ENCODE measurements around the gene ITPKB.

- TF ChIP-seq CTCF (IDR thresholded peaks at IDR 0.05; ENCODE audit: borderline replicate concordance, extremely low read depth, low read length, poor library complexity, severe bottlenecking) (no peak), EZH2 (IDR thresholded peaks at IDR 0.05; ENCODE audit: borderline replicate concordance, low read depth, low read length, severe bottlenecking) (no peak)
Measured at GRCh38 chr1:226748306-226748705, 9.2 kb upstream of the ITPKB start.

Measured in DND-41 (cell line).